GM18520 (cell line): ENCODE data around the gene PER1.
A peak's percentile ranks its signal among the peaks of the same experiment; 100 is the strongest.

Experiments
- ATAC-seq: cut with Tn5 transposase; IDR thresholded peaks from one replicate; pipeline ENCODE4 v1.9.1; 2021; ENCODE audit not compliant: unreplicated experiment

Gene PER1, protein sequence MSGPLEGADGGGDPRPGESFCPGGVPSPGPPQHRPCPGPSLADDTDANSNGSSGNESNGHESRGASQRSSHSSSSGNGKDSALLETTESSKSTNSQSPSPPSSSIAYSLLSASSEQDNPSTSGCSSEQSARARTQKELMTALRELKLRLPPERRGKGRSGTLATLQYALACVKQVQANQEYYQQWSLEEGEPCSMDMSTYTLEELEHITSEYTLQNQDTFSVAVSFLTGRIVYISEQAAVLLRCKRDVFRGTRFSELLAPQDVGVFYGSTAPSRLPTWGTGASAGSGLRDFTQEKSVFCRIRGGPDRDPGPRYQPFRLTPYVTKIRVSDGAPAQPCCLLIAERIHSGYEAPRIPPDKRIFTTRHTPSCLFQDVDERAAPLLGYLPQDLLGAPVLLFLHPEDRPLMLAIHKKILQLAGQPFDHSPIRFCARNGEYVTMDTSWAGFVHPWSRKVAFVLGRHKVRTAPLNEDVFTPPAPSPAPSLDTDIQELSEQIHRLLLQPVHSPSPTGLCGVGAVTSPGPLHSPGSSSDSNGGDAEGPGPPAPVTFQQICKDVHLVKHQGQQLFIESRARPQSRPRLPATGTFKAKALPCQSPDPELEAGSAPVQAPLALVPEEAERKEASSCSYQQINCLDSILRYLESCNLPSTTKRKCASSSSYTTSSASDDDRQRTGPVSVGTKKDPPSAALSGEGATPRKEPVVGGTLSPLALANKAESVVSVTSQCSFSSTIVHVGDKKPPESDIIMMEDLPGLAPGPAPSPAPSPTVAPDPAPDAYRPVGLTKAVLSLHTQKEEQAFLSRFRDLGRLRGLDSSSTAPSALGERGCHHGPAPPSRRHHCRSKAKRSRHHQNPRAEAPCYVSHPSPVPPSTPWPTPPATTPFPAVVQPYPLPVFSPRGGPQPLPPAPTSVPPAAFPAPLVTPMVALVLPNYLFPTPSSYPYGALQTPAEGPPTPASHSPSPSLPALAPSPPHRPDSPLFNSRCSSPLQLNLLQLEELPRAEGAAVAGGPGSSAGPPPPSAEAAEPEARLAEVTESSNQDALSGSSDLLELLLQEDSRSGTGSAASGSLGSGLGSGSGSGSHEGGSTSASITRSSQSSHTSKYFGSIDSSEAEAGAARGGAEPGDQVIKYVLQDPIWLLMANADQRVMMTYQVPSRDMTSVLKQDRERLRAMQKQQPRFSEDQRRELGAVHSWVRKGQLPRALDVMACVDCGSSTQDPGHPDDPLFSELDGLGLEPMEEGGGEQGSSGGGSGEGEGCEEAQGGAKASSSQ (N-terminal part only)

DNA sequence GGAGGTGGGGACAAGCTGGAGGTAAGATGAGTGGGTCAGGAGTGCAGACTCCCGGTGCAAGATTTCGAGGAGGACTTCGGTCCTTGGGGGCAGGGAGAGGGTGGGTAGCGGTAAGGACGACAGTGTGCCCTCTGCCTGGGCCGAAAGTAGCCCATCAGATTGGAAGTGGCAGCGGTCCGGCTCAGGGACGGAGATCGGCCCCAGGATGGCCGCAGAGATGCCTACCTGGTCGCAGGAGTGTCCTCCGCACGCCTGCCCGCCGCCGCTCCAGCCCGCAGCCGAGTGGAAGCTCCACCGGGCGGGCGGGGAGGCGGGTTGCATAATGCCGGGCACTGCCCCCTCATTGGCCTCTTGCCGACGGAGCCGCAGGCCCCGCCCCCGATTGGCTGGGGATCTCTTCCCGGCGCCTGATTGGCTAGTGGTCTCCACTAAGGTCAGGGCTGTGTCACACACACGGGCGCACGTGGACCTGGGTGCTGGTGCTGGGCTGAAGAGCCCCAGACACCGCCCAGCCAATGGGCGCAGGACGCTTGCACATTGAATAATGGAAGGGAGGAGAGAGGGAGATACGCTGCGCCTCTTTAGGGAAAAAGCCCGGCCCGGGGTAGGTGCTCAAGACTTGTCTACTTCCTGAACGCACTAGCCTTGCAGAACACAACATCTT is at the start of gene PER1:
TSS of gene PER1 (minus strand) at position 293 of the 664 bp plus-strand sequence. CDS start 1,698 bp downstream, outside the sequence.
- ATAC-seq, result peak; percentile 30

DNA sequence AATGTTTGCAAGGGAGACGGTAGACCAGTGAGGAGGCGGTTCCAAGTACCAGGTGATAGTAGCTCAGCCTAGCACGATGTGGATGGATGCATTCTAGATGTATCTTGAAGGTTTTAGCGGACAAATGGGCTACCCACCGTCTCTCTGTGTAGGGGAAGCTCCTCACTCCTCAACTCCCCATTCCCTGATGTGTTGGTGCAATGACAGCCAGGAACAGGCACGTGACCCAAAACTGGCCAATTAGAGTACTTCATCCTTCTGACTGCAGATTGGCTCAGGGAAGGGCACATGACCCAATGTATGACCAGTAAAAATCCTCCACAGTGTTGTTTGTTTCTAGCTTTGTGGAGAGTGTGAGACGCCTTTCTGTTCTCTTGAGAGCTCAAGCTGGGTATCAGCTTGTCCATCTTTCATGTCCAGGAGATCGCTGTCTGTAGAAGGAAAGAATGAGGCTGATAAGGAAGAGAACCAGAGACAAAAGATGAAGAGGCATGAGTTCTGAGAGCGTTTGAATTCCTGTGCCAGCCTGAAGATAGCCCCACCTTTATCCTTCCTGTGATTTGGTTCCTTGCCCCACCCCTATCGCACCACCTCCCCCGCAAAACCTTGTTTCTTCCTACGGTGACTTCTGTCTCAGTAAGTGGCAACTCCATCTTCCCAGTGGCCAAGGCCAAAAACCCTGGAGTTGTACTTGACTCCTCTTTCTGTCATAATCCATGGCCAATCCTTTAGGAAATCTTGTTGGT is 40.0 kb upstream of the PER1 start:
- no peak for ATAC-seq

DNA sequence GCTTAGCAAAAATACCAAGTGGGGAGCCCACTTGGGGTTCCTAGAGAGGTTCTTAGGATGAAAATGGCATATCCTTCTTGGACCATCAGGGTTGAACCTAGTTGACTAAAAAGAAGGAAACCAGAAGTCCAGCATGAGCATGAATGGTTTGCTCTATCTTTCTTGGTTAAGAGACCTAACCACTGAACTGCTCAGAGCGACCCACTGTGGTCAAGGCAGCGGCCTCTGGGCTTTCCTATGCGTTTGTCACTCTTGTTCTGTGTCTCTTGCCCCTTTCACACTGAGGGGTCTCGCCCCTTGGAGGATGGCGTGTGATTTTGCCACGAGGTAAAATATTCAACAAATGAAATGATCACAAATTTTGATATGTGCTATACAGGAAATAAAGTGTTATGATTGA is 38.3 kb upstream of the PER1 start:
- no peak for ATAC-seq

DNA sequence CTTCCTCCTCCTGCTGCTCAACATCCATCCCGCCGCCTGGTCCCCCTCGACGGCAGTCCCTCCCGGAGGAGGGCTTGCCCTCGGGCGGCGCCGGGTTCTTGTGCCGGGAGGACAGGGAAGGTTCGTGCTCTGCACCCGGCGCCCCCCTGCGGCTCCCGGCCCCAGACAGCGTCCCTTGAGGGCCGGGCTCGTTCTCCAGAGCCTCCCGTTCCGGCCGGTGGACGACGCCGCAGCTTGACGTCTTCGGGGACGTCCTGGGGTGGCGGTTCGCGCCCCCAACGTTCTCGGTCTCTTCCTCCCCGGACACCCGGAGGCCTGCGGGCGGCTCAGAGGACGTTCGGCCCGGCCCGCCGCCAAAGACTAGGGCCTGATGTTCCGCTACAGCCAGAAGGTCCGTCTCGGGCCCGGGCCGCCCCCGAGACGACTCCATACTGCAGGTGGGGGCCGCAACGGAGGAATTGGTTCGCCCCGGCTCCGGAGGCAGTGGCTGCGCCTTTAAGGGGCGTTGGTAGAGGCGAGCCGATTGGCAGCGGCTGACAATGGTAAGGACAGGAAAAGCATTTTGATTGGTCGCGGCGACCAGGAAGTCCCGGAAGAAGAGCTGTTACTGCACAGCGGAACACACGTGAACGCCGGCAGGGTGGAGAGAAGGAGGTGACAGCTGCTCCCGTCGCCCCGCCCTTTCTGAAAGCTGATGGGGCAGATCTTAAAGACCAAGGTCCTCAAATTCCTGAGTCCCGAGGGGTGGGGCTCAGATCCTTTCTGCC is 37.7 kb upstream of the PER1 start, which contains the start of gene BORCS6:
TSS of gene BORCS6 (minus strand) at position 470 of the 767 bp plus-strand sequence. CDS start at position 430, 40 bp downstream.
- ATAC-seq, result peak; percentile 47

DNA sequence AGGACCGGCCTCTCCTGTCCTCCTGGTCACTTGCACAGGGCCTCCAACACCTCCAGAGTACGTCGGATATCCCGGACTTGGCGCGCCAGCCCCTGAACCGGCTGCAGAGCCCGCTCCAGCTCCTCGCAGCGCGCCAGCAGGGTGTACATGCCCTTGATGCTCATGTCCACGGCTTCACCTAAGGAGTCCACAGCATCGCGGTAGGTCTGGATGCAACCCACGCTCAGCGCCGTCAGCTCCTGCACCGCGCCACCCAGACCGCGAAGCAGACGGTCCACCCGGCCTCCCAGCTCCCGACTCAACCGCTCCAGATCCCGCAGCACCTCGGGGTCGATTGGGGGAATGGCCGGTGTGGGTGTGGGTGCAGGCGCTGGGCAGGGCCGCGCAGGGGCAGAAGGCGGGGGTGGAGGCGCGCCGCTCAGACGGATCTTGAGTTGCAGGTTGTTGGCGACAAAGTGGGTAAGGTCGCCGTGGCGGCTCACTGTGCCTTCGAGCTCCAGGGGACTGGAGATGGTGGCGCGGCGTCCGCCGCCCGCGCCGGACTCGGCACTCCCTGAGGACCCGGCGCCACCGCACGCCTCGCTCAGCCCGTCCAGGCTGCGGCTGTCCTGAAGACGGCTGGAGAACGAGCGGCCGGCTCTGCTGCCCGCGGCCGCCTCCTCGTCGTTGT is 37.0 kb upstream of the PER1 start:
- ATAC-seq, result no peak

DNA sequence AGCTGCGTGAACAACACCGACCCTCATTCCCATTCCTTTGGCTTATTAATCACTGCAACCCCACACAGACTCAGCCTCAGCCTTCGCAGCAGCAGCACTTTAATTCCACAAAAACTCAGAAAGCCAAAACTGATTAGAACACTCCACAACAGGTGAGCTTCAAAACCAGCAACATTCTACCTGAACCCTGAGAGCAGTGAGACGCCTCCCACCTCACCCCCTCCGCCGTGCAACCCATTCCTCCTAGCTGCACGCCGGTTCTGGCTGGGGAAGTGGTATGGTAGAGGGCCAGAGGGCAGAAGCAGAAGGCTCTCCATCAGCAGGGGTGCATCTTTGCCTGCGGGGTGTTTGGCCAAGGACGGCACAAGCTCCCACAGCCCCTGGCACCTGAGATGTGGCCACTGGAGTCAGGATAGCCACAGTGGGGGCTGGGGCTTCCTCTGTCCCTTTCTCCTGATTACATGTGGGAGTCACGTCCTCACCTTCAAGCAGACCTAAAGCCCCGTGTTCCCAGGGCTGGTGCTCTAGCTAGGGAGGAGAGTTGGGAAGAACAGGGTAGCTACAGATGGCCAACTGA is 36.1 kb upstream of the PER1 start:
- no peak for ATAC-seq

DNA sequence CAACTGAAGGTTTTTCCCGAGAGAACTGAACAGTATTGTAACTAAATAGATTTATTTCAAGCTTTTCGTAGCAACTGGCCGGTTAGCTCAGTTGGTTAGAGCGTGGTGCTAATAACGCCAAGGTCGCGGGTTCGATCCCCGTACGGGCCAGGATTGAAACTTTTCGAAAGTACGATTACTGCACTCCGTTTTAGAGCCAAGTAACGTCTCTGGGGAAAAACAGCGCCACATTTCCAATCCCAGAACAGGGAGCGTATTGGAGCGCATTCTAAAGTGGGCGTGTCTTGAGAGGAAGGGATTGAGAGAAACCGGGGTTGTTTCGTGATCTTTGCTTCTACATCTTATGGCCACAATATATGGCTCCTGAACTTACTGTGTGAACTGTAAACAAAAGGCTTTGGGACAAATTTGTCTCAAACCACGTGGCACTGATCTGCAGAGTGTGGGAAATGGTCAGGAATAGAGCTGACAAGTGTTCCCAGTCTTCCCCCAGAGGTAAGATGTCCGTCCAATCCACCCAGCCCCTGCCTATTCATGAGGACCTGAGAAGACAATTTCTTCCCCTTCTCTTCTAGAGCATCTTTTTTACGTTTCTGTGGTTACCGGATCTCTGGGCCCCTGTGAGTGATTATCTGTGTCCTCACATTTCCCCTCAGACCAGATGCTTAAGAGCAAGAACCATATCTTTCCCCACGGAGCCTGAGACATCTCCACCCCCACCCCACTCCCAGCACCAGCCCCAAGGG is 35.5 kb upstream of the PER1 start:
- peak; percentile 19 for ATAC-seq

DNA sequence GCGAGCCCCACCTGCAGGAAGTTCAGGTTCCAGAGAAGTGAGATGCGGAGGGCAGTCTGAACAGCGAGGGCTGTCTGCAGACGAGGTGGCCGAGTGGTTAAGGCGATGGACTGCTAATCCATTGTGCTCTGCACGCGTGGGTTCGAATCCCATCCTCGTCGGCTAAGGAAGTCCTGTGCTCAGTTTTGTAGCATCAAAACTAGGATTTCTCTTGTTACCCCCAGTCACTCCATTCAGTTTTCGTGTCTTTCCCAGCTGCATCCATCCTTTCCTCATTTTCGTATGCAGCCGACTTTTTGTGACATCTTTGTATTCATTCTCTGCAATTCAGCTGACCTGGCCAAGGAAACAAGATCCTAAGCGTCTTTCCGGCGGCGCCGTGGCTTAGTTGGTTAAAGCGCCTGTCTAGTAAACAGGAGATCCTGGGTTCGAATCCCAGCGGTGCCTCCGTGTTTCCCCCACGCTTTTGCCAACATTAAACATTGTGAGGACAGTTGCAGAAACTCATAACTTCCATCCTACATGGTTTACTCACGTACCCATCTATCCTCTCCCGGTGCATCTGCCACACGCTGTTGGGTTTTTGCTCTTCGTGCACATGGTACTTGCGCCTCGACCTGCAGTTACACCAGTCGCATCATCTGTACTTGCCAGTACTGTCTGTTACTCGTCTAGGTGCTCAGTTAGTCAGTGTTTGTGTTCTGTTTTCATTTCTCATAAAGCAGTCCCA is 34.7 kb upstream of the PER1 start:
- ATAC-seq, result peak; percentile 22

DNA sequence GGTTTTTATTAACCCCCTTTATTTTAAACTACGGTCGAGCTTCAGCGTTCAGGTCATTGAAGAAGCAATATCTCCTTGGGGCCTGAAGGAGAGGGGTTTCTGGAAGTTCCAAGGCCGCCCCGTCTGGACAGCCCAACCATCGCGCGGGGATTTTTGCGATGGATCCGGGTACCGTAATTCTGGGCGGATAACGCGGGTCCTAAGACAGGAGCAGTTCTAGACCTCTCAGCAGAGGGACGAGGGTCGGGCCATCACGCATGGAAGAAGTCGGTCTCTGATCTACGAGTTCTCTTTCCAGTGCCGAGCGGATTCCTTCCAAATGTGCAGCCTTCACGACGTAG is 34.2 kb upstream of the PER1 start:
- no peak for ATAC-seq

DNA sequence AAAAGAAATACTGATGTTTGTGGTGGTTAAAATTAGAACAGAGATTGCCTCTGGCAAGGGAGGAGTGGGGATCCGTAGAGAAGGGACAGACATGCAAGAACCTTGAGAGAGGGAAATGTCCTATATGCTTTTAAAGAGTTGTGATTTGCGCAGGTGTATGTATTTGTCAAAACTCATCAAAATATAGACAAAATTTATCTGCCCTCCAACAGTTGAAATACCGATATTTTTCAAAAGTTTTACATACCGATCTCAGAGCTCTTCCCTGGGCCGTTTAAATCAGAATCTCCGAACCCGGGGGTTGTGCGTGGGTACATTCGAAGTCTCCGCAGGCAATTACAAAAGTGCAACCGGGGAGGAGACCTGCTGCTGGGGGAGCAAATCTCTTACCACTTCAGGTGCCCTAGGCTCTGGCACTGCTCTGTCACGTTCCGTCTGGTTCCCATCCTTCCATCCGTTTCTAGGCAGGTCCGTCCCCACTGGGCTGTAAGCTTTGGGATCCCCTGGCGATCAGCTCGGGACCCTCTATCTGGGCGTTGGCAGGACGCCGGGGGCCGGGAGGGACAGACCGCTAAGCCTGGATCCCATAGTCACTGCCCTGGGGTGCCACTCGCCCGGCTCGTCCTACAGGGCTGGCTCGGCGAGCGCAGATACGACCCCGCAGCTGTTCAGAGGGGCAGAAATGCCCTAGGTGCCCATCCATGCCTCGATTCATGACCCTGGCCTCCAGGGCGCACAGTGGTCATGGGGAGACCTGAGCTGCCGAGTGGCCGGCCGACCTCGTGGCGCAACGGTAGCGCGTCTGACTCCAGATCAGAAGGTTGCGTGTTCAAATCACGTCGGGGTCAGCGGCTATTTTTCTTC is 33.6 kb upstream of the PER1 start:
- no peak for ATAC-seq

DNA sequence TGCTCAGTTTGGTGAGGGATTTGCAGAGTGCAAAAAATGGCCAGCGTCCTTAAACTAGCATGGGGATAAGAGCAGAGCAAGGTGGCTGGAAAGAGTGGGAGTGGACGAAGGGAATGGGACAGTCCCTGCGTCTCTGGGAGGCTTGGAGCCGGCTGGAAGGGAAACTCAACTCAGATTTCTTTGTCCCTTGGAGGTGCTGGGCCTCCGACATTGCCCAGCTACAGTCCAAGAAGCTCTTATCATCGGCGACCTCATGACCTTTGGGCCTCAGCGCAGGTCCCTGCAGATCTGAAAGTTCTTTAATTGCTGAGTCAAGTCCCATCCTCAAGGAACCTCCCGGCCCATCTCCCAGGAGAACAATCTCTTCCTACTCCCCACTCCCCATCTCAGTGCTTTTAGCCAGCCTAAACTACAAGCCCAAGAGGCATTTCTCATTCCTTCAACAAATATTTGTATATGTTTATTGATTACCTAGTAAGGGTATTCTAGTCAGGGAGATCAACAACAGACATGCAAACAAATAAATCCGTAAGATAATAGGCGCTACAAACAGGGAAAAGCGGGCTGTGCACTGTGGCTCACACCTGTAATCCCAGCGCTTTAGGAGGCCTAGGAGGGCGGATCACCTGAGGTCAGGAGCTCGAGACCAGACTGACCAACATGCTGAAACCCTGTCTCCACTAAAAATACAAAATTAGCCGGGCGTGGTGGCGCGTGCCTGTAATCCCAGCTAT is 25.0 kb upstream of the PER1 start:
- ATAC-seq, result no peak

DNA sequence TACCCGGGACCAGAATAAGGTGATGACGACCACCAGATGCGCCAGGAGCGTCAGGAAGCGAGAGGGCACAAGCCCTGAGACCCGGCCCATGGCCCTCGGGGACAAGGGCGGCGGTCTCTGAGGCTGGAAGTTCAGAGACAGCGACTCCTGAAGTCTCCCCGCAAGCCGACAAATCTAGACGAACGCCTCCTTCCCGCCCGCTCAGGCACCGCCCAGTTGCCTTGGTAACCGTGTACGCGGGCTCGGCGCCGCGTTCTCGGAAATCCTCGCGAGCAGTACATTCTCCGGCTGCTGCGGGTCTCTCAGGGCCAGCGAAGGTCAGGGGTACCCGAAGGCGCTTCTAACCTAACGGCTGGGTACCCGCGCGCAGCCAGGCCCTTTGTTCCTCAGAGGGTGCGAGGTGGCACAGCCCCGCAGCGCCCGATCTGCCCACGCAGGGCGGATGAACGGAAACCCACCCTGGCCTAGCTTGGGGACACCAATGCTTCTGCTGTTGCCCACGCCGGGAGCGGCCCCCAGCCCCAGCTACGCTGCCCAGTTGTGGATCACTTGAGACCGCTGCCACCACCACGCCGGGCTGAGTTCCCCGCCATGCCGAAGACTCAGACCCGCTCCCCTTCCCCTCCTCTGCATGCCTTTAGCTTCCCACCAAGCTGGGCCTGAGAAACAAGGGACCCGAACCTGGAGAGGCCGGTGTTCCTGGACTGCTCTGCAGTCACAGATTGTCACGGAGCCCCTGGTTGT is 24.2 kb upstream of the PER1 start, which contains the start of gene TMEM107:
TSS of gene TMEM107 (minus strand) at position 184 of the 744 bp plus-strand sequence. CDS start at position 90, 94 bp downstream.
- no peak for ATAC-seq

DNA sequence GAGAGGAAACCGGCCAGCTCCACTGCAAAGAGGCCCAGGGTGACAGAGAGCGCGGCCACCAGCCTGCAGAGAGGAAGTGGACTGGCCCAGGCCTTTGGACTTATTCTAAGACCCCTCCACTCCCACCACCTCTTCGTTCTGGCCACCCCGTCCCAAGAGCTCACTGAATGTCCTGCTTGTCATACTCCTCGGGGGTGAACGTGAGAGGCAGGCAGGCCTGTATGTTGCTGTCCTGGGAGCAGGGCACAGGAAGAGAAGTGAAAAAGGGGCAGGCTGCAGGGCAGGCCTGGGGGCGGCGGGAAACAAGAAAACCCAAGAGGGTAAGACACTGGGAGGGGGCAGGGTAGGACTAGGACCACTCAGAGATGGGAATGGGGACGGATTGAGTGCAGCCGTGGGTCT is 23.6 kb upstream of the PER1 start:
- no peak for ATAC-seq

DNA sequence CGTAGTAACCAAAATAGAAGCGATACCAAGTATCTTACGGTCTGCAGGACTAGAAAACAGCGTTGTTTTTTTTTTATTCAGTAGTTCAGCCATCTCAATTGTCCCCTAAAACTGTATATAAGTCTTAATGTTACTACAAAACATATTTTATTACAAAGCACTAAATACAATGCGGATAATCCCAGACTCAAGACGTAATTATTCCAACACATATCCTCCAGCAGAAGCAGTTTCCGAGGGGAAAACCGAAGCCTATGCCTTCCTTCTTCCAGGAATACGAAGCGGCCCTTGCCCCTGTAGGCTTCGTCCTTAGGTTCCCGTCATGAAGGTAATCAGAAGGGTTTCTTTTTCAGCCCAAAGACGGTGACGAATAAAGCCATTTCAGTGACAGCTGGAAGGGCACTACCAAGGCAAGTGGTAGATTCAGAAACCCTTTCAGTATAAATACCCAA is 21.7 kb upstream of the PER1 start:
- ATAC-seq, result no peak
